ENCODE measurements around the gene TNRC6C. TPM values are rescaled to one million over a fixed set of nuclear protein-coding genes. Genes with fewer than 3 reads are reported as not detected.

TNRC6C gene
- total and polyA plus RNA-seq, 2 experiments from 2014 or later: 10.1 to 16.6 TPM

DNA sequence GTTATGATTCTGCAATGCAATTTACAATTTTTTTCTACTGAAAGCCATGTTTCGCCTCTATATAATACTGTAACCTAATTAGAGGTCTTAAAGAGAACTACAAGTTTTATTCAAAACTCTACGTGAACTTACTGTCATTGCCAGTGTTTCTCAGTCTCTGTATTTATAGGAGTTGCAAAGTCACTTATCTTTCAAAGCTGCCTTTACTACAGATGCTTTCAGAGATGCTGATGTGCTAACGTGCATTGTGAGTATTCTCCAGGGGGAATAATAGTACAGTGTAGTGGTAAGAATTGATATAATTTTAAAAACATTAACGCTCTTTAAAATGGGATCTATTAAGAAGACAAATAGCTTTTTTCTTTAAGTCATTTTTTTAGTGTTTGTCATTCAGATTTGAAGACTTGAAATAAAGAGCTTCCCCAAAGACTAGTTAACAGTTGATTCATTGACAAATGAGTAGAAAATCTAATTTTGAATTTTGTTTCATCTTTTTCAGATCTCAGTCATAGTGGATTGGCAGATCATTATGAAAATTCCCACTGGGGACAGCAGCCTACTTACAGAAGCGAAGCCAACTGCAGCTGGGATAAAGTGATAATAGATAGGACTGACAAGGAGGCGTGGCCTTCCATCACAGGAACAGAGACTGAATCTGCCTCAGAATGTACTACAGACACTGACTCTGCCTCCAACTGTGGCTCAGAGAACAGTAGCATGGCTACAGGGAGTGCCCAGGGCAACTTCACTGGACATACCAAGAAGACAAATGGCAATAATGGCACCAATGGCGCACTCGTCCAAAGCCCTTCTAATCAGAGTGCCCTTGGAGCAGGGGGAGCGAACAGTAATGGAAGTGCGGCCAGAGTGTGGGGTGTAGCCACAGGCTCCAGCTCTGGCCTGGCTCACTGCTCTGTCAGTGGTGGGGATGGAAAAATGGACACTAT, 90.1 kb downstream of the TNRC6C start:
- peaks cover 9% of the 10 kb centered on the region for H3K4me1 Mint-ChIP-seq
- Histone ChIP-seq H3K27ac (ENCODE audit: low read depth) (no peak overlapping the region; the same call in 1 of the 2 replicates), H3K36me3 (ENCODE audit: insufficient read depth) (peaks cover 13% of the 10 kb centered on the region; the same call in 1 of the 2 replicates), H3K27me3 (ENCODE audit: insufficient read depth) (no peaks in the 10 kb centered on the region), H3K79me2 (replicated peaks; ENCODE audit: insufficient read depth) (no peaks in the 10 kb centered on the region), H3K4me2 (no peak overlapping the region), H2AFZ (no peak overlapping the region), H3K4me1 (ENCODE audit: insufficient read depth) (no peaks in the 10 kb centered on the region), H4K20me1 (replicated peaks; ENCODE audit: insufficient read depth) (0 out of 2 replicates have a peak, but pooled peaks cover 15% of the 10 kb centered on the region), H3K9me2 (ENCODE audit: insufficient read depth) (peaks cover 7% of the 10 kb centered on the region; the same call in 1 of the 2 replicates), H3F3A (replicated peaks; ENCODE audit: low read depth) (no peaks in the 10 kb centered on the region), H3K4me3 (no peak overlapping the region)
- H3K27ac Mint-ChIP-seq: no peak overlapping the region
- H3K4me3 Mint-ChIP-seq: no peak overlapping the region
- TF ChIP-seq CREB1 (CRISPR knock-in tag; IDR thresholded peaks at IDR 0.05; ENCODE audit: low read depth): no peak
- TF ChIP-seq ZNF331 (CRISPR knock-in tag; IDR thresholded peaks at IDR 0.05; ENCODE audit: low read depth): no peak
- TF ChIP-seq NANOG (IDR thresholded peaks at IDR 0.05; ENCODE audit: borderline replicate concordance): no peak
- TF ChIP-seq, protein P1, sequence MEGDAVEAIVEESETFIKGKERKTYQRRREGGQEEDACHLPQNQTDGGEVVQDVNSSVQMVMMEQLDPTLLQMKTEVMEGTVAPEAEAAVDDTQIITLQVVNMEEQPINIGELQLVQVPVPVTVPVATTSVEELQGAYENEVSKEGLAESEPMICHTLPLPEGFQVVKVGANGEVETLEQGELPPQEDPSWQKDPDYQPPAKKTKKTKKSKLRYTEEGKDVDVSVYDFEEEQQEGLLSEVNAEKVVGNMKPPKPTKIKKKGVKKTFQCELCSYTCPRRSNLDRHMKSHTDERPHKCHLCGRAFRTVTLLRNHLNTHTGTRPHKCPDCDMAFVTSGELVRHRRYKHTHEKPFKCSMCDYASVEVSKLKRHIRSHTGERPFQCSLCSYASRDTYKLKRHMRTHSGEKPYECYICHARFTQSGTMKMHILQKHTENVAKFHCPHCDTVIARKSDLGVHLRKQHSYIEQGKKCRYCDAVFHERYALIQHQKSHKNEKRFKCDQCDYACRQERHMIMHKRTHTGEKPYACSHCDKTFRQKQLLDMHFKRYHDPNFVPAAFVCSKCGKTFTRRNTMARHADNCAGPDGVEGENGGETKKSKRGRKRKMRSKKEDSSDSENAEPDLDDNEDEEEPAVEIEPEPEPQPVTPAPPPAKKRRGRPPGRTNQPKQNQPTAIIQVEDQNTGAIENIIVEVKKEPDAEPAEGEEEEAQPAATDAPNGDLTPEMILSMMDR (conservative IDR thresholded peaks at IDR 0.05; ENCODE audit: low read depth in 2 of 2): no peak
- TF ChIP-seq, protein P2, sequence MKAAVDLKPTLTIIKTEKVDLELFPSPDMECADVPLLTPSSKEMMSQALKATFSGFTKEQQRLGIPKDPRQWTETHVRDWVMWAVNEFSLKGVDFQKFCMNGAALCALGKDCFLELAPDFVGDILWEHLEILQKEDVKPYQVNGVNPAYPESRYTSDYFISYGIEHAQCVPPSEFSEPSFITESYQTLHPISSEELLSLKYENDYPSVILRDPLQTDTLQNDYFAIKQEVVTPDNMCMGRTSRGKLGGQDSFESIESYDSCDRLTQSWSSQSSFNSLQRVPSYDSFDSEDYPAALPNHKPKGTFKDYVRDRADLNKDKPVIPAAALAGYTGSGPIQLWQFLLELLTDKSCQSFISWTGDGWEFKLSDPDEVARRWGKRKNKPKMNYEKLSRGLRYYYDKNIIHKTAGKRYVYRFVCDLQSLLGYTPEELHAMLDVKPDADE (IDR thresholded peaks at IDR 0.05): no peak
- TF ChIP-seq STAT1 (IDR thresholded peaks at IDR 0.05; ENCODE audit: unreplicated experiment): no peak
- TF ChIP-seq, protein P3, sequence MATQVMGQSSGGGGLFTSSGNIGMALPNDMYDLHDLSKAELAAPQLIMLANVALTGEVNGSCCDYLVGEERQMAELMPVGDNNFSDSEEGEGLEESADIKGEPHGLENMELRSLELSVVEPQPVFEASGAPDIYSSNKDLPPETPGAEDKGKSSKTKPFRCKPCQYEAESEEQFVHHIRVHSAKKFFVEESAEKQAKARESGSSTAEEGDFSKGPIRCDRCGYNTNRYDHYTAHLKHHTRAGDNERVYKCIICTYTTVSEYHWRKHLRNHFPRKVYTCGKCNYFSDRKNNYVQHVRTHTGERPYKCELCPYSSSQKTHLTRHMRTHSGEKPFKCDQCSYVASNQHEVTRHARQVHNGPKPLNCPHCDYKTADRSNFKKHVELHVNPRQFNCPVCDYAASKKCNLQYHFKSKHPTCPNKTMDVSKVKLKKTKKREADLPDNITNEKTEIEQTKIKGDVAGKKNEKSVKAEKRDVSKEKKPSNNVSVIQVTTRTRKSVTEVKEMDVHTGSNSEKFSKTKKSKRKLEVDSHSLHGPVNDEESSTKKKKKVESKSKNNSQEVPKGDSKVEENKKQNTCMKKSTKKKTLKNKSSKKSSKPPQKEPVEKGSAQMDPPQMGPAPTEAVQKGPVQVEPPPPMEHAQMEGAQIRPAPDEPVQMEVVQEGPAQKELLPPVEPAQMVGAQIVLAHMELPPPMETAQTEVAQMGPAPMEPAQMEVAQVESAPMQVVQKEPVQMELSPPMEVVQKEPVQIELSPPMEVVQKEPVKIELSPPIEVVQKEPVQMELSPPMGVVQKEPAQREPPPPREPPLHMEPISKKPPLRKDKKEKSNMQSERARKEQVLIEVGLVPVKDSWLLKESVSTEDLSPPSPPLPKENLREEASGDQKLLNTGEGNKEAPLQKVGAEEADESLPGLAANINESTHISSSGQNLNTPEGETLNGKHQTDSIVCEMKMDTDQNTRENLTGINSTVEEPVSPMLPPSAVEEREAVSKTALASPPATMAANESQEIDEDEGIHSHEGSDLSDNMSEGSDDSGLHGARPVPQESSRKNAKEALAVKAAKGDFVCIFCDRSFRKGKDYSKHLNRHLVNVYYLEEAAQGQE (IDR thresholded peaks at IDR 0.05; ENCODE audit: unreplicated experiment): no peak
- TF ChIP-seq EZH2phosphoT487 (IDR thresholded peaks at IDR 0.05; ENCODE audit: unreplicated experiment): no peak
- no peak for TF ChIP-seq POLR2AphosphoS5 (IDR thresholded peaks at IDR 0.05; ENCODE audit: low read depth)
- no peak for TF ChIP-seq EZH2 (IDR thresholded peaks at IDR 0.05; ENCODE audit: low read depth, unreplicated experiment)
- TF ChIP-seq, protein P4, sequence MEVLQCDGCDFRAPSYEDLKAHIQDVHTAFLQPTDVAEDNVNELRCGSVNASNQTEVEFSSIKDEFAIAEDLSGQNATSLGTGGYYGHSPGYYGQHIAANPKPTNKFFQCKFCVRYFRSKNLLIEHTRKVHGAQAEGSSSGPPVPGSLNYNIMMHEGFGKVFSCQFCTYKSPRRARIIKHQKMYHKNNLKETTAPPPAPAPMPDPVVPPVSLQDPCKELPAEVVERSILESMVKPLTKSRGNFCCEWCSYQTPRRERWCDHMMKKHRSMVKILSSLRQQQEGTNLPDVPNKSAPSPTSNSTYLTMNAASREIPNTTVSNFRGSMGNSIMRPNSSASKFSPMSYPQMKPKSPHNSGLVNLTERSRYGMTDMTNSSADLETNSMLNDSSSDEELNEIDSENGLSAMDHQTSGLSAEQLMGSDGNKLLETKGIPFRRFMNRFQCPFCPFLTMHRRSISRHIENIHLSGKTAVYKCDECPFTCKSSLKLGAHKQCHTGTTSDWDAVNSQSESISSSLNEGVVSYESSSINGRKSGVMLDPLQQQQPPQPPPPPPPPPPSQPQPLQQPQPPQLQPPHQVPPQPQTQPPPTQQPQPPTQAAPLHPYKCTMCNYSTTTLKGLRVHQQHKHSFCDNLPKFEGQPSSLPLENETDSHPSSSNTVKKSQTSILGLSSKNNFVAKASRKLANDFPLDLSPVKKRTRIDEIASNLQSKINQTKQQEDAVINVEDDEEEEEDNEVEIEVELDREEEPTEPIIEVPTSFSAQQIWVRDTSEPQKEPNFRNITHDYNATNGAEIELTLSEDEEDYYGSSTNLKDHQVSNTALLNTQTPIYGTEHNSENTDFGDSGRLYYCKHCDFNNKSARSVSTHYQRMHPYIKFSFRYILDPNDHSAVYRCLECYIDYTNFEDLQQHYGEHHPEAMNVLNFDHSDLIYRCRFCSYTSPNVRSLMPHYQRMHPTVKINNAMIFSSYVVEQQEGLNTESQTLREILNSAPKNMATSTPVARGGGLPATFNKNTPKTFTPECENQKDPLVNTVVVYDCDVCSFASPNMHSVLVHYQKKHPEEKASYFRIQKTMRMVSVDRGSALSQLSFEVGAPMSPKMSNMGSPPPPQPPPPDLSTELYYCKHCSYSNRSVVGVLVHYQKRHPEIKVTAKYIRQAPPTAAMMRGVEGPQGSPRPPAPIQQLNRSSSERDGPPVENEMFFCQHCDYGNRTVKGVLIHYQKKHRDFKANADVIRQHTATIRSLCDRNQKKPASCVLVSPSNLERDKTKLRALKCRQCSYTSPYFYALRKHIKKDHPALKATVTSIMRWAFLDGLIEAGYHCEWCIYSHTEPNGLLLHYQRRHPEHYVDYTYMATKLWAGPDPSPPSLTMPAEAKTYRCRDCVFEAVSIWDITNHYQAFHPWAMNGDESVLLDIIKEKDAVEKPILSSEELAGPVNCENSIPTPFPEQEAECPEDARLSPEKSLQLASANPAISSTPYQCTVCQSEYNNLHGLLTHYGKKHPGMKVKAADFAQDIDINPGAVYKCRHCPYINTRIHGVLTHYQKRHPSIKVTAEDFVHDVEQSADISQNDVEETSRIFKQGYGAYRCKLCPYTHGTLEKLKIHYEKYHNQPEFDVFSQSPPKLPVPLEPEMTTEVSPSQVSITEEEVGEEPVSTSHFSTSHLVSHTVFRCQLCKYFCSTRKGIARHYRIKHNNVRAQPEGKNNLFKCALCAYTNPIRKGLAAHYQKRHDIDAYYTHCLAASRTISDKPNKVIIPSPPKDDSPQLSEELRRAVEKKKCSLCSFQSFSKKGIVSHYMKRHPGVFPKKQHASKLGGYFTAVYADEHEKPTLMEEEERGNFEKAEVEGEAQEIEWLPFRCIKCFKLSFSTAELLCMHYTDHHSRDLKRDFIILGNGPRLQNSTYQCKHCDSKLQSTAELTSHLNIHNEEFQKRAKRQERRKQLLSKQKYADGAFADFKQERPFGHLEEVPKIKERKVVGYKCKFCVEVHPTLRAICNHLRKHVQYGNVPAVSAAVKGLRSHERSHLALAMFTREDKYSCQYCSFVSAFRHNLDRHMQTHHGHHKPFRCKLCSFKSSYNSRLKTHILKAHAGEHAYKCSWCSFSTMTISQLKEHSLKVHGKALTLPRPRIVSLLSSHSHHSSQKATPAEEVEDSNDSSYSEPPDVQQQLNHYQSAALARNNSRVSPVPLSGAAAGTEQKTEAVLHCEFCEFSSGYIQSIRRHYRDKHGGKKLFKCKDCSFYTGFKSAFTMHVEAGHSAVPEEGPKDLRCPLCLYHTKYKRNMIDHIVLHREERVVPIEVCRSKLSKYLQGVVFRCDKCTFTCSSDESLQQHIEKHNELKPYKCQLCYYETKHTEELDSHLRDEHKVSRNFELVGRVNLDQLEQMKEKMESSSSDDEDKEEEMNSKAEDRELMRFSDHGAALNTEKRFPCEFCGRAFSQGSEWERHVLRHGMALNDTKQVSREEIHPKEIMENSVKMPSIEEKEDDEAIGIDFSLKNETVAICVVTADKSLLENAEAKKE (CRISPR knock-in tag; IDR thresholded peaks at IDR 0.05): no peak
- no peak for TF ChIP-seq ZNF114 (CRISPR knock-in tag; IDR thresholded peaks at IDR 0.05)
- DNase-seq (ENCODE audit: low spot score) (no peak), ATAC-seq (no peak)
- peaks cover 10% of the 10 kb centered on the region for H3K27me3 Mint-ChIP-seq (ENCODE audit: insufficient read depth, low read depth, poor library complexity)
- peaks cover 63% of the 10 kb centered on the region for H3K36me3 Mint-ChIP-seq (ENCODE audit: low read depth)
- no peaks in the 10 kb centered on the region for H3K9me3 Mint-ChIP-seq

Data from GM23338 (cell line).